Neural progenitor cell (in vitro differentiated cells): ENCODE measurements around the gene SLC49A4. TPM values are rescaled to one million over a fixed set of nuclear protein-coding genes. Genes with fewer than 3 reads are reported as not detected.

Source experiments
- DNase-seq: peaks from one replicate; pipeline ENCODE4 v3.0.0-alpha.2; 2016; ENCODE audit warnings: low spot score
- H2AFZ ChIP-seq: fragments of 200-600 bp; sonication (generic); replicated peaks from 2 replicates; pipeline ENCODE4 v1.6.1; 2016; ENCODE audit warnings: antibody characterized with exemption
- H3F3A ChIP-seq: fragments of 200-600 bp; sonication (generic); 2 replicates; pipeline ENCODE4 v1.6.1; 2016; ENCODE audit warnings: antibody characterized with exemption, low read depth
- H3K27ac ChIP-seq: fragments of 200-600 bp; sonication (generic); 2 replicates; pipeline ENCODE4 v1.5.1; 2016; ENCODE audit warnings: mild to moderate bottlenecking
- H3K27me3 ChIP-seq: fragments of 200-600 bp; sonication (generic); 2 replicates; pipeline ENCODE4 v1.6.1; 2016; ENCODE audit warnings: mild to moderate bottlenecking, moderate library complexity
- H3K36me3 ChIP-seq: fragments of 200-600 bp; sonication (generic); 2 replicates; pipeline ENCODE4 v1.5.1; 2016
- H3K4me1 ChIP-seq: fragments of 200-600 bp; sonication (generic); 2 replicates; pipeline ENCODE4 v1.6.1; 2016; ENCODE audit warnings: mixed run types
- H3K4me2 ChIP-seq: fragments of 200-600 bp; sonication (generic); 2 replicates; pipeline ENCODE4 v1.6.1; 2016
- H3K4me3 ChIP-seq: fragments of 200-600 bp; sonication (generic); 2 replicates; pipeline ENCODE4 v1.5.1; 2016
- H3K79me2 ChIP-seq: fragments of 200-600 bp; sonication (generic); 2 replicates; pipeline ENCODE4 v1.6.1; 2016; ENCODE audit warnings: low read depth
- H3K9ac ChIP-seq: fragments of 200-600 bp; sonication (generic); 2 replicates; pipeline ENCODE4 v1.6.1; 2016
- H3K9me3 ChIP-seq: fragments of 200-600 bp; sonication (generic); 2 replicates; pipeline ENCODE4 v1.5.1; 2016; ENCODE audit warnings: low read depth
- H4K20me1 ChIP-seq: fragments of 200-600 bp; sonication (generic); 2 replicates; pipeline ENCODE4 v1.6.1; 2016; ENCODE audit warnings: low read depth
- H3K27ac Mint-ChIP-seq: 3 replicates; pipeline ENCODE4 v1.8.0; 2021; ENCODE audit warnings: mixed read lengths
- H3K27me3 Mint-ChIP-seq: 2 replicates; pipeline ENCODE4 v1.8.0; 2022; ENCODE audit warnings: low read depth, mild to moderate bottlenecking, inconsistent platforms, moderate library complexity, mixed read lengths; ENCODE audit not compliant: insufficient read depth
- H3K36me3 Mint-ChIP-seq: 3 replicates; pipeline ENCODE4 v1.8.0; 2021; ENCODE audit warnings: mixed read lengths
- H3K4me1 Mint-ChIP-seq: 3 replicates; pipeline ENCODE4 v1.8.0; 2021; ENCODE audit warnings: mixed read lengths
- H3K4me3 Mint-ChIP-seq: 3 replicates; pipeline ENCODE4 v1.8.0; 2021; ENCODE audit warnings: mild to moderate bottlenecking, moderate library complexity, mixed read lengths
- H3K9me3 Mint-ChIP-seq: 3 replicates; pipeline ENCODE4 v1.8.0; 2020; ENCODE audit warnings: mixed read lengths
- EZH2 ChIP-seq: fragments of 200-600 bp; sonication (generic); IDR thresholded peaks from 2 replicates; pipeline ENCODE4 v1.6.1; 2017; ENCODE audit warnings: antibody characterized with exemption, mild to moderate bottlenecking, moderate library complexity
- EZH2phosphoT487 ChIP-seq: fragments of 200-600 bp; sonication (generic); IDR thresholded peaks from 2 replicates; pipeline ENCODE4 v1.6.1; 2017; ENCODE audit warnings: antibody characterized with exemption
- total RNA-seq: library from RNA; depleted of rRNA; stranded (reverse); fragments of >200 nt; gene quantifications from 2 replicates; pipeline ENCODE4 v1.2.3, GENCODE V29; 2015; ENCODE audit warnings: low replicate concordance
- TF ChIP-seq, protein P1 (sequence below): fragments of 200-600 bp; sonication (generic); IDR thresholded peaks from 2 replicates; pipeline ENCODE4 v1.5.1; 2017; ENCODE audit warnings: antibody characterized with exemption, mild to moderate bottlenecking

Gene SLC49A4
- total RNA-seq, 1 donor from 2014 or later = 21.6 TPM

DNA sequence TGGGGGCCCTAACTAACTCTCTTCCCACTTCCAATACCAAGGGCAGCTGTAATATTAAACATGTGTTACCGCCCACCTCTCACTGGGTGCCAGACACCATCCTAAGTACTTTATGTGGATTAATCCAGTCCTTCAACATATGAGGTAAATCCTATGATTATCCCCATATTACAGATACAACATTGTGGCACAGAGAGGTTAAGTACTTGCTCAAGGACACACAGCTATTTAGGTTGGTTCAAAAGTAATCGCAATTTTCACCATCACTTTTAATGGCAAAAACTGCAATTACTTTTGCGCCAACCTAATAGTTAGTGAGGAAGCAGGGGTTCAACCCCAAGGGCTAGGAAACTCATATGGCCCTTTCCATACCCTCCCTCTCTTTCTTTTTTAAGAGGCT is 131.9 kb downstream of the SLC49A4 start:
- no peaks in the 10 kb centered on the region for H3K79me2 ChIP-seq
- peaks cover 7% of the 10 kb centered on the region for H3K4me1 ChIP-seq
- Mint-ChIP-seq H3K27me3 (peaks cover 7% of the 10 kb centered on the region), H3K27ac (no peak overlapping the region), H3K9me3 (no peaks in the 10 kb centered on the region), H3K36me3 (peaks cover 3% of the 10 kb centered on the region), H3K4me3 (no peak overlapping the region), H3K4me1 (peaks cover 13% of the 10 kb centered on the region)
- H3F3A ChIP-seq = no peaks in the 10 kb centered on the region
- H3K4me3 ChIP-seq = no peak overlapping the region
- H3K27ac ChIP-seq = no peak overlapping the region
- peaks cover 25% of the 10 kb centered on the region for H3K27me3 ChIP-seq
- no peak overlapping the region for H2AFZ ChIP-seq
- no peak overlapping the region for H3K9ac ChIP-seq
- no peaks in the 10 kb centered on the region for H3K36me3 ChIP-seq
- peaks cover 10% of the 10 kb centered on the region for H4K20me1 ChIP-seq
- no peaks in the 10 kb centered on the region for H3K9me3 ChIP-seq
- no peak overlapping the region for H3K4me2 ChIP-seq
- DNase-seq = no peak
- TF ChIP-seq, protein P1, sequence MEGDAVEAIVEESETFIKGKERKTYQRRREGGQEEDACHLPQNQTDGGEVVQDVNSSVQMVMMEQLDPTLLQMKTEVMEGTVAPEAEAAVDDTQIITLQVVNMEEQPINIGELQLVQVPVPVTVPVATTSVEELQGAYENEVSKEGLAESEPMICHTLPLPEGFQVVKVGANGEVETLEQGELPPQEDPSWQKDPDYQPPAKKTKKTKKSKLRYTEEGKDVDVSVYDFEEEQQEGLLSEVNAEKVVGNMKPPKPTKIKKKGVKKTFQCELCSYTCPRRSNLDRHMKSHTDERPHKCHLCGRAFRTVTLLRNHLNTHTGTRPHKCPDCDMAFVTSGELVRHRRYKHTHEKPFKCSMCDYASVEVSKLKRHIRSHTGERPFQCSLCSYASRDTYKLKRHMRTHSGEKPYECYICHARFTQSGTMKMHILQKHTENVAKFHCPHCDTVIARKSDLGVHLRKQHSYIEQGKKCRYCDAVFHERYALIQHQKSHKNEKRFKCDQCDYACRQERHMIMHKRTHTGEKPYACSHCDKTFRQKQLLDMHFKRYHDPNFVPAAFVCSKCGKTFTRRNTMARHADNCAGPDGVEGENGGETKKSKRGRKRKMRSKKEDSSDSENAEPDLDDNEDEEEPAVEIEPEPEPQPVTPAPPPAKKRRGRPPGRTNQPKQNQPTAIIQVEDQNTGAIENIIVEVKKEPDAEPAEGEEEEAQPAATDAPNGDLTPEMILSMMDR = no peak
- TF ChIP-seq EZH2phosphoT487 = no peak
- TF ChIP-seq EZH2 = no peak

DNA sequence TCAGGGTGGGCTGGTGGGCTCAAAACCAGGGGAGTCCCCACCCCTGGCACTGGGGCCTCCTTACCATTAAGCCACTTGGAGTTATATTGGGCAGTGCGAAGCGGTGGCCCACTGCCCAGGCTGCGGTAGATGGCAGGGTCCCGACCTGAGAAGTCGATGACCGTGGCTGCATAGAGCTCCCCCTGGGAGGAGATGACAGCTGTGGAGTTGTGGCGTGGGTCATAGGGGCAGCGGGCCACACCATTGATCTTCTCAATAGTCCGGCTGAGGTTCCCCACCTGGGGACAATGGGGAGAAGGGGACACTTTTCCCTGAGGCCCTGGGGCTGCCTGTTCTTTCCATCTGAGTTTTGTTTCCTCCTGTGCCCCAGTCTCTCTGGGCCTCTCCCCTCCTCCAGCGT is 132.9 kb downstream of the SLC49A4 start:
- no peak overlapping the region for H3K9ac ChIP-seq
- H3K9me3 ChIP-seq = no peaks in the 10 kb centered on the region
- H3K4me3 ChIP-seq = no peak overlapping the region
- no peaks in the 10 kb centered on the region for H3K4me1 ChIP-seq
- no peak for DNase-seq
- no peaks in the 10 kb centered on the region for H3K79me2 ChIP-seq
- H3K27ac ChIP-seq = no peak overlapping the region
- no peak overlapping the region for H3K4me2 ChIP-seq
- no peaks in the 10 kb centered on the region for H3F3A ChIP-seq
- peaks cover 1% of the 10 kb centered on the region for H4K20me1 ChIP-seq
- H3K9me3 Mint-ChIP-seq = no peaks in the 10 kb centered on the region
- no peak overlapping the region for H2AFZ ChIP-seq
- H3K27ac Mint-ChIP-seq = no peak overlapping the region
- H3K36me3 ChIP-seq = no peaks in the 10 kb centered on the region
- H3K36me3 Mint-ChIP-seq = peaks cover 3% of the 10 kb centered on the region
- peaks cover 13% of the 10 kb centered on the region for H3K4me1 Mint-ChIP-seq
- peaks cover 7% of the 10 kb centered on the region for H3K27me3 Mint-ChIP-seq
- no peak overlapping the region for H3K4me3 Mint-ChIP-seq
- TF ChIP-seq EZH2phosphoT487 = no peak
- peaks cover 16% of the 10 kb centered on the region for H3K27me3 ChIP-seq

DNA sequence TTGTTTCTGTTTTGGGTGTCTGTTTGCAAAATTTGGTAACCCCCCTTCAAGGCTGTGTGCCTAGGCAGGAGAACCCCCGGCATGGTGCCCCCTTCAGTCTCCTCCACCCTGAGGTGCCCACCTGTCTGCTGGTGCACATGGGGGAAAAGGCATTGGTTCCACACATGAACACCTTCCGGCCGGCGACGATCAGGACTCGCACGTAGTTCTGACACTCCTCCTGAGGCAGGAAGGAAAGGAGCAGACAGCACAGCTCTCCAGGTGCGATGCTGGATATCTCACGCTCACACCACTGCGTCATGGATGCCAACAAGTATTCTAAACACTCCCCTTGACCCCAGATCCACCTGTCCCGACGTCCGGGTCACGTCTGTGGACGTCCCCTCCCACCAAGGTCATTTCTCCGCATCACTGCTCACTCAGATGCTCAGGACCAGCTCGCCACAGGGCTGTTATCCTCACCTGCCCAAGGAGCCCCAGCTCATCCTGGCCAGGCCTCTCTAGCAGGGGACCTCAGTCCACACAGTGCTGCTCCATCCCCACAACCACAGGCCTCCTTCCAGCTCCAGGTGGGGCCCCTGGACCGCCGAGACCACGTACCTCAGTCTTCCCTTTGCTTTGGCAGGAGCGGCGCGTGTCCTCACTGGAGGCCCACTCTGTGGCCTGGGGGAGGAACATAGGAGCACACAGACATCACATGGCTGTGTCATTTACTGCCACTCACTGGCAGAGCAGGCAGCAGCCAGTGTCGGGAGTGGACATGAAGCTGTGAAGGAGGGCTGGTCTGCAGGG is 133.7 kb downstream of the SLC49A4 start:
- Histone ChIP-seq H3K4me3 (no peak overlapping the region), H3K27me3 (peaks cover 7% of the 10 kb centered on the region), H2AFZ (no peak overlapping the region), H3K9me3 (no peaks in the 10 kb centered on the region), H3K27ac (no peak overlapping the region), H3F3A (no peaks in the 10 kb centered on the region), H3K9ac (no peak overlapping the region), H3K4me1 (no peaks in the 10 kb centered on the region), H3K36me3 (no peaks in the 10 kb centered on the region), H3K79me2 (no peaks in the 10 kb centered on the region), H3K4me2 (no peak overlapping the region), H4K20me1 (no peaks in the 10 kb centered on the region)
- peaks cover 7% of the 10 kb centered on the region for H3K27me3 Mint-ChIP-seq
- peaks cover 13% of the 10 kb centered on the region for H3K4me1 Mint-ChIP-seq
- TF ChIP-seq EZH2phosphoT487 (no peak), EZH2 (no peak)
- TF ChIP-seq, protein P1 = no peak
- H3K27ac Mint-ChIP-seq = no peak overlapping the region
- H3K4me3 Mint-ChIP-seq = no peak overlapping the region
- peaks cover 3% of the 10 kb centered on the region for H3K36me3 Mint-ChIP-seq
- no peak for DNase-seq
- no peaks in the 10 kb centered on the region for H3K9me3 Mint-ChIP-seq
